Measurements from ENCODE around the gene ERN2.

ERN2 gene

GRCh38 chr16:23712976-23713375 lies at the start of gene ERN2:
Gene ERN2, minus strand, starts transcription at chr16:23713222. Its CDS starts 35 bp downstream, at chr16:23713187.
- TF ChIP-seq GATA2 (IDR thresholded peaks at IDR 0.05; ENCODE audit: low read depth, low read length) (no peak), GATA3 (IDR thresholded peaks at IDR 0.05; ENCODE audit: low read depth, low read length) (no peak)

- no peak for TF ChIP-seq GATA3 (IDR thresholded peaks at IDR 0.05; ENCODE audit: low read depth, low read length)
- no peak for TF ChIP-seq GATA2 (IDR thresholded peaks at IDR 0.05; ENCODE audit: low read depth, low read length)
Observed at GRCh38 chr16:23757937-23758619, 45.1 kb upstream of the ERN2 start.

- TF ChIP-seq GATA2 (IDR thresholded peaks at IDR 0.05; ENCODE audit: low read depth, low read length) (no peak), GATA3 (IDR thresholded peaks at IDR 0.05; ENCODE audit: low read depth, low read length) (no peak)
Observed at GRCh38 chr16:23757116-23757515, 44.1 kb upstream of the ERN2 start.

- no peak for TF ChIP-seq GATA2 (IDR thresholded peaks at IDR 0.05; ENCODE audit: low read depth, low read length)
- no peak for TF ChIP-seq GATA3 (IDR thresholded peaks at IDR 0.05; ENCODE audit: low read depth, low read length)
Observed at GRCh38 chr16:23755484-23755809, 42.4 kb upstream of the ERN2 start.

GRCh38 chr16:23754594-23755483 lies 41.8 kb upstream of the ERN2 start, which contains the start of gene CHP2:
Gene CHP2, plus strand, starts transcription at chr16:23755026. Its CDS starts 24 bp downstream, at chr16:23755050.
- TF ChIP-seq GATA3 (IDR thresholded peaks at IDR 0.05; ENCODE audit: low read depth, low read length), result no peak
- TF ChIP-seq GATA2 (IDR thresholded peaks at IDR 0.05; ENCODE audit: low read depth, low read length), result no peak

GRCh38 chr16:23753908-23754593 lies 41.0 kb upstream of the ERN2 start:
- no peak for TF ChIP-seq GATA3 (IDR thresholded peaks at IDR 0.05; ENCODE audit: low read depth, low read length)
- no peak for TF ChIP-seq GATA2 (IDR thresholded peaks at IDR 0.05; ENCODE audit: low read depth, low read length)

- TF ChIP-seq GATA2 (IDR thresholded peaks at IDR 0.05; ENCODE audit: low read depth, low read length) (no peak), GATA3 (IDR thresholded peaks at IDR 0.05; ENCODE audit: low read depth, low read length) (no peak)
Observed at GRCh38 chr16:23748630-23749029, 35.6 kb upstream of the ERN2 start.

- no peak for TF ChIP-seq GATA2 (IDR thresholded peaks at IDR 0.05; ENCODE audit: low read depth, low read length)
- no peak for TF ChIP-seq GATA3 (IDR thresholded peaks at IDR 0.05; ENCODE audit: low read depth, low read length)
Observed at GRCh38 chr16:23745263-23745662, 32.2 kb upstream of the ERN2 start.

- TF ChIP-seq GATA2 (IDR thresholded peaks at IDR 0.05; ENCODE audit: low read depth, low read length) (no peak), GATA3 (IDR thresholded peaks at IDR 0.05; ENCODE audit: low read depth, low read length) (no peak)
Observed at GRCh38 chr16:23742766-23743165, 29.7 kb upstream of the ERN2 start.

GRCh38 chr16:23741675-23742303 lies 28.8 kb upstream of the ERN2 start:
- TF ChIP-seq GATA2 (IDR thresholded peaks at IDR 0.05; ENCODE audit: low read depth, low read length) (no peak), GATA3 (IDR thresholded peaks at IDR 0.05; ENCODE audit: low read depth, low read length) (no peak)

GRCh38 chr16:23739516-23739915 lies 26.5 kb upstream of the ERN2 start:
- TF ChIP-seq GATA3 (IDR thresholded peaks at IDR 0.05; ENCODE audit: low read depth, low read length) (no peak), GATA2 (IDR thresholded peaks at IDR 0.05; ENCODE audit: low read depth, low read length) (no peak)

- TF ChIP-seq GATA2 (IDR thresholded peaks at IDR 0.05; ENCODE audit: low read depth, low read length) (no peak), GATA3 (IDR thresholded peaks at IDR 0.05; ENCODE audit: low read depth, low read length) (no peak)
Observed at GRCh38 chr16:23734176-23734893, 21.3 kb upstream of the ERN2 start.

Measured in SH-SY5Y (cell line).